Rectal smooth muscle tissue (tissue), 1 donor: ENCODE results near the gene PCYT1A.
A peak's percentile ranks its signal among the peaks of the same experiment; 100 is the strongest.

ENCODE experiments used
- H3K27ac ChIP-seq: one replicate; pipeline ENCODE4 v1.7.0; 2013; ENCODE audit warnings: low read depth, low read length, inconsistent platforms
- H3K27me3 ChIP-seq: one replicate; pipeline ENCODE4 v1.7.0; 2013; ENCODE audit warnings: low read length; ENCODE audit not compliant: control insufficient read depth, insufficient read depth
- H3K36me3 ChIP-seq: one replicate; pipeline ENCODE4 v1.7.0; 2013; ENCODE audit warnings: low read length; ENCODE audit not compliant: control insufficient read depth, insufficient read depth
- H3K4me1 ChIP-seq: one replicate; pipeline ENCODE4 v1.7.0; 2013; ENCODE audit warnings: low read length; ENCODE audit not compliant: control insufficient read depth, insufficient read depth
- H3K4me3 ChIP-seq: one replicate; pipeline ENCODE4 v1.7.0; 2013; ENCODE audit warnings: low read length
- H3K9ac ChIP-seq: one replicate; pipeline ENCODE4 v1.7.0; 2013; ENCODE audit warnings: low read length

The PCYT1A gene

DNA sequence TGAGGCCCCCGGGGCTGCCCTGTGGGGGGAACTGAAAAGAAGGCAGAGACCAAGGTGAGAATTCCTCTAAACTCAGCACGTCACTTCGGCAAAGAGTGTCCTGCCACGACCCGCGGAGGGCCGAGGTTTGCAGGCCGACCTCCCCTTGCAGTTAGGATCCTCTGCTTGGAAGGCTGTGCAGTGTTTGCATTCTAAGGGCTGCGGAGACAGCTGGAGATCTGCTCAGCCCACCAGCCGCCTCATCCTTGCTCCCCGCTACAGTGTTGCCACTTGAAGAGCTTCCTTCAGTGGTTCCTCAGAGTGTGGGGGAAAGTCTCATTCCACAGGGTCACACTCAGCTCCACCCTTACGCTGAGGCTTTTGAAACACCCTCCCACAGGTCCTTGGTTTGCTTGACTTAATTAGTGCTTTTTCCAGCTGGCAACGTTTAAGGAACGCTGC, 60.4 kb downstream of the PCYT1A start:
- no peaks in the 10 kb centered on the region for H3K4me1 ChIP-seq
- H3K4me3 ChIP-seq: no peak overlapping the region
- H3K27ac ChIP-seq: no peak overlapping the region
- H3K27me3 ChIP-seq: no peaks in the 10 kb centered on the region
- H3K9ac ChIP-seq: no peak overlapping the region
- H3K36me3 ChIP-seq: no peaks in the 10 kb centered on the region

DNA sequence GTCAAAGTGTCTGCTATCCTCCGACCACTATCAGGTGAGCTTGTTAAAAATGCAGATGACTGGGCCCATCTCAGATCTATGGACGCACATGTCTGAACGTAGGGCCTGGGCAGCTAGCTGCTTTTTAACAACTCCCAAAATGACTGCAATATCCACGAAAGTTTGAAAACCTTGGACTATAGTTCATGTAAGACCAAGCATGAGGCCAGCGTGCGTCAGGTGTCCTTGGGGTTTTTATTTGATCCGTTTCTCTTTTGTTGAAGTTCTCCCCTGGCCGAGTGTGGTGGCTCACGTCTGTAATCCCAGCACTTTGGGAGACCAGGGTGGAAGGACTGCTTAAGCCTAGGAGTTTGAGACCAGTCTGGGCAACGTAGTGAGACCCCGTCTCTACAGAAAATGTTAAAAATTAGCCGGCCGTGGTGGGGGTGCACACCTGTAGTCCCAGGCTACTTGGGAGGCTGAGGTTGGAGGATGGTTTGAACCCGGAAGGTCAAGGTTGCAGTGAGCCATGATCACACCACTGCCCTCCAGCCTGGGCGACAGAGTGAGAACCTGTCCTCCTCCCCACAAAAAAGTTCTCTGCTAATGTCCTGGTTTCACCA, 61.7 kb downstream of the PCYT1A start:
- H3K4me1 ChIP-seq: no peaks in the 10 kb centered on the region

DNA sequence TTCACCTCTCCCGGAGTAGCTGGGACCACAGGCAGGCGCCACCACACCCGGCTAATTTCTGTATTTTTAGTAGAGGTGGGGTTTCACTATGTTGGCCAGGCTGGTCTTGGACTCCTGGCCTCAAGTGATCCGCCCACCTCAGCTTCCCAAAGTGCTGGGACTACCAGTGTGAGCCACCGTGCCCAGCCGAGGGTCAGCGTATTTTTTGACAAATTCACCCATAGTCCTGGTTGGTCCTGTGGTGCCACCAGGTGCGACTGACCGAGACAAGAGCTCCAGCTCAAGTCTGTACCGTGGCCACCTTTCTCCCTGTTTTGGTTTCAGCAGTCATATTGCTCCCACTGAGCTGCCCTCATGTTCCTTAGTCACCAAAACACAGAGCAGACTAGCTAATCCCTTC, 62.4 kb downstream of the PCYT1A start:
- no peak overlapping the region for H3K4me3 ChIP-seq
- H3K36me3 ChIP-seq: no peaks in the 10 kb centered on the region
- no peaks in the 10 kb centered on the region for H3K4me1 ChIP-seq
- no peaks in the 10 kb centered on the region for H3K27me3 ChIP-seq
- no peak overlapping the region for H3K27ac ChIP-seq
- no peak overlapping the region for H3K9ac ChIP-seq

More for the DNA sequence above, 61.7 kb downstream of the PCYT1A start:
- Histone ChIP-seq H3K4me3 (no peak overlapping the region), H3K27me3 (no peaks in the 10 kb centered on the region), H3K36me3 (no peaks in the 10 kb centered on the region), H3K9ac (no peak overlapping the region), H3K27ac (no peak overlapping the region)

DNA sequence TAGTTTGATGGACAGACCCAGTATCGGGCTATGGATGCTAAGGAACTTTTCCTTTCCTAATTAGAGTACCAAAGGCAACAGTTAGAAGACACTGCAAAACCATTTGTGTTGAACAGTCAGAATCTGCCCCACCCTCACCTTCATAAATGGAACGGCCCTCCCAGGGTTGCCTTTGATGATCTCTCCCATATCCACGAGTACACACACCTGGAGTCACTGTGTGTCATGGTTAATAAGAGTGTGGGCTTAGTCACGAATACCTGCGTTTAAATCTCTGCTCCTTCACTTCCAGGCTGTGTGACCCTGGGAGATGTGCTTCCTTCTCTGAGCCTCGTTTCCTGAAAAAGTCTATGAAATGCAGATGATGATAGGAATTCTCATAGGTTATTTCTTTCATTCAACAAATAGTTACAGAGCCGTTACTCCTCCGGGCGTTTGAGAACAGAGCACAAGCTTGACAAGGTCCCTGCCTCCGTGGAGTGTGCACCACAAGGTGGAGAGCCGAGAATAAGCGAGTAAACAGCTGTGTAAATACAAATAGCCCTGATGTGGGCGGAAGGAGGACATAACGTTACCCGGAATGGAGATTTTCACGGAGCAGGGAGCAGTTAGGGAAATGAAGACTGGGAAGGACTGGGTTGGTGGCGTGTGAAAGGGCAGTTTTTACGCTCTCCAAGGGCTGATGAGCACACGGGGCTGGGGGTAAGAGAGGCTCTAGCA, 64.5 kb downstream of the PCYT1A start:
- Histone ChIP-seq H3K27ac (no peak overlapping the region), H3K4me1 (no peaks in the 10 kb centered on the region), H3K9ac (no peak overlapping the region), H3K36me3 (no peaks in the 10 kb centered on the region), H3K27me3 (no peaks in the 10 kb centered on the region), H3K4me3 (no peak overlapping the region)

DNA sequence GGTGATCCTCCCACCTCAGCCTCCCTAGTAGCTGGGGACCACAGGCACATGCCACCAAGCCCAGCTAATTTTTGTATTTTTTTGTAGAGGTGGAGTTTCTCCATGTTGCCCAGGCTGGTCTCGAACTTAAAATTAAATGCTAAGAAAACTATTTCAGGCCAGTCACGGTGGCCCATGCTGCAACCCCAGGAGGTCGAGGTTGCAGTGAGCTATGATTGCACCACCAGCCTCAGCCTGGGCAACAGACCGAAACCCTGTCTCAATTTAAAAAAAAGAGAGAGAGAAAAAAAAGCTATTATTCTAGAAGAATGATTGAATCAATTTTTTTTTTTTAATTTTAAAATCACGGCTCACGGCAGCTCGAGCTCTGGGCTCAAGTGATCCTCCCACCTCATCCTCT, 66.5 kb downstream of the PCYT1A start:
- Histone ChIP-seq H3K4me3 (no peak overlapping the region), H3K27ac (no peak overlapping the region), H3K27me3 (no peaks in the 10 kb centered on the region), H3K9ac (no peak overlapping the region), H3K36me3 (no peaks in the 10 kb centered on the region), H3K4me1 (no peaks in the 10 kb centered on the region)

DNA sequence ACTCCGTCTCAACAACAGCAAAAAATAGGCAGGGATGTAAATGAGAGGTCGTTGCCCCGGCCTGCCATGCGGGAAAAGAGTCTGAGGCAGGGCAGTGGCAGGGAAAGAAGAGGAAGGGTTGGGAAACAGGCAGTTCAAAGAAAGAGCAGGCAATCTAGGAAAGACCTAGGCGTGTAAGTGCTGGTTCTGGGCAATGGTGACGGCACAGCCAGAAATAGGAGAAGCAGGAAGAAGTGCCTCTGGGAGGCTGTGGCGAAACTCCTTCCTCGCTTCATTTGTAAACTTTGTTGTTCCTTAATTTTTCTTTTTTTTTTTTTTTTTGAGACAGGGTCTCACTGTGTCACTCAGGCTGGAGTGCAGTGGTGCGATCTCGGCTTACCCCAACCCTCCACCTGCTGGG, 66.9 kb downstream of the PCYT1A start:
- Histone ChIP-seq H3K27ac (no peak overlapping the region), H3K27me3 (no peaks in the 10 kb centered on the region), H3K4me1 (no peaks in the 10 kb centered on the region), H3K9ac (no peak overlapping the region), H3K36me3 (no peaks in the 10 kb centered on the region), H3K4me3 (no peak overlapping the region)

DNA sequence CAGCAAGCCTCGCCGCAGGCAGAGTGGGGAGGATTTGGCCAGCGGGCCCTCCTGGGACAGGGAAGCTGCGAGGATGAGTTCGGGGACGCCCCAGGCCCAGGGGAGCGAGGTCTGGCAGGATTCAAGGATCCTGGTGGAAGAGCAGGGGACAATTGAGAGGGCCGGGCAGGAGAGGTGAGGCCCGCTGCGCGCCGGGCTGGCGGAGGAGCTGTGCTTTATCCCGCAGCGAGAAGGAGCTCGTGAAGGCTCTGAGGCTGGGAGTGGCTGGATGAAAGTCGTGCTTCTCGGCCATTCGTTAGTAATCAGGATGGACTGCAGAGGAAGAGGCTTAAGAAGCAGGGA, 67.6 kb downstream of the PCYT1A start:
- Histone ChIP-seq H3K9ac (no peak overlapping the region), H3K27ac (no peak overlapping the region), H3K4me3 (no peak overlapping the region), H3K4me1 (no peaks in the 10 kb centered on the region), H3K27me3 (no peaks in the 10 kb centered on the region), H3K36me3 (no peaks in the 10 kb centered on the region)

DNA sequence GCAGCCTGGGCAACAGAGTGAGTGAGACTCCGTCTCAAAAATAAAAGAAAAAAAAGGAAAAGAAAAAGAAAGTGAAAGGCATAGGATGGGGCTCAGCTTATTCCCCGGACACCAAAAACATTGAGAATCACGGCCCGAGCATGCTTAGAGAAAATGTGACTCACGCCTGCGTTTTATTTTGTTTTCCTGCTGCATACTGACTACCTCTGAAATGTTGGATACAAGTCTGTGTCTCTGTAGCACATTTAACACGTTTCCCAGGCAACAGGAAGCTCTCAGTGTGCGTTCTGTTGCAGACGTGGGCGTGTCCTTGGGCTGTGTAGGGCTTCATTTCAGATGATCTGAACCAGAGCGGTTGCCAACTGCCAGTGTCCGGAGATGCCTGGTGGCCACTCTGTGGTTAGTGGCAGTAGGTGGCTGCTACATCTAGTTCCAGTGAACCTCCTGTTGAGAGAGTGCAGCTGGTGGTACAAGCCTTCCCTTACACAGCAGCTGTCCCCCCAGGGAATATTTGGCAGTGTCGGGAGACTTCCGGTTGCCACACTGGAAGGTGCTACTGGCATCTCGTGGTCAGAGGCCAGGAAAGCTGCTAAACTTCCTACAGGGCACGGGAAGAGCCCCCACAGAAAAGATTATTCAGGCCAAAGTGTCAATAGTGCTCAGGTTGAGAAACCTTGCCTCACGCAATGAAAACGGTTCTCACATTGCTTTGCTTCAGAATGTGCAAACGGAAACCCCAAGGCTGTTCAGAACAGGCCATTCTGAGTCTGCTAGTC, 68.1 kb downstream of the PCYT1A start:
- no peaks in the 10 kb centered on the region for H3K36me3 ChIP-seq
- H3K27me3 ChIP-seq: no peaks in the 10 kb centered on the region
- H3K9ac ChIP-seq: no peak overlapping the region
- no peaks in the 10 kb centered on the region for H3K4me1 ChIP-seq
- H3K4me3 ChIP-seq: peak overlapping the region; percentile 43
- no peak overlapping the region for H3K27ac ChIP-seq

DNA sequence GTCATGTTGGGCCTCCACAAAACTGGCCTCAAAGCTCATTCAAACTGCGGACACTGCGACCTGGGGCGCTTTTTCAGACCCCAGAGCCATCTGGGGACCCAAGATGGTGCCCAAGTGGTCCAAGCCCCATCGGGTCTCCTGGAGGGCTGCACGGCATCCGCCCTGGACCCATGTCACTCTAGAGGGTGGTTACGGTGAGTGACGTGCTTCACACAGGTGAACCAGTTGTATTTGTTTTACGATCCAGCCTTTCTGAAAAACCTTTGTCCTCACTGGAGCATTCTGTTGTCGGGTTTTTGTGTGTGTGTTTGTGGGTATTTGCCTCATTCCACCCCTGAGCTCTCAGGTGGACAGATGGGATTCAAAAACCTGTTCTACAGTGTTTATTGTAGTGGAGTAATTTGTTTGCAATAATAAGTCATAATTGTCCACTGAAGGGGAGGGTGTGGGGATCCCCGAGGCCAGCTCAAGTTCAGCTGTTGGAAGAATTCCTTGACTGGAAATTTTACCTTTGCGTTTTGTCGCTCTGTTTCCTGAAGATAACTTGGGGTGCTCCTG, 69.3 kb downstream of the PCYT1A start:
- no peak overlapping the region for H3K4me3 ChIP-seq

DNA sequence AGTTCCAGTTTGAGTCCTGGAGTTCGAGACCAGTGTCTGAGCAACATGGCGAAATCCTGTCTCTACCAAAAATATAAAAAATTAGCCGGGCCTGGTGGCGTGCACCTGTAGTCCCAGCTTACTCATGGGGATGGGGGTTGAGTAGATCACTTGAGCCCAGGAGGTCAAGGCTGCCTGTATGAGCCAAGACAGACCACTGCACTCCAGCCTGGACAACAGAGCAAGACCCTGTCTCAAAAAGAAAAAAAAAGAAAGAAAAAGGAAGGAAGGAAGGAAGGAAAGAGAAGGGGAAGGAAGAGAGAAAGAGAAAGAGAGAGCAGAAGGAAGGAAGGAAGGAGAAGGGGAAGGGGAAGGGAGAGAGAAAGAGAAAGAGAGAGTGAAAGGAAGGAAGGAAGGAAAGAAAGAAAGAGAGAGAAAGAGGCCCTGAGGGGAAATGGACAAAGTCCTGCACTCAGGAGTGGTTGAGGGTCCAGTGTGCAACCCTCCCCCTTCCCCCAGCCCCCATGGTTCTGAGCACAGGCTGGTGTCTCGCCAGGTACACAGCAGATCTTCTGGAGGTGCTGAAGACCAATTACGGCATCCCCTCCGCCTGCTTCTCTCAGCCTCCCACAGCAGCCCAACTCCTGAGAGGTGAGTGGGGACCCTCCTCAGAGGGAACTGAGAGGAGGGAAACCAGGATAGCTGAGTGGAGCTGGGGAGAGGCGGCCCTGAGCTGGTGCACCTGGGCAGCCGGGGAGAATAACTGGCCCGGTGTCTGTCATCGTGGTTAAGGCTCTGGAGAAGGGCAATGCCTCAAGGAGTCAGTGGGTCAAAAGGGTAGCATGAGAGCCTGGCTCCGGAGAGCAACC, 70.0 kb downstream of the PCYT1A start:
- Histone ChIP-seq H3K27ac (no peak overlapping the region), H3K9ac (no peak overlapping the region)

More for the DNA sequence above, 69.3 kb downstream of the PCYT1A start:
- Histone ChIP-seq H3K36me3 (no peaks in the 10 kb centered on the region), H3K27ac (no peak overlapping the region), H3K4me1 (no peaks in the 10 kb centered on the region), H3K9ac (peak overlapping the region; percentile 27), H3K27me3 (peaks cover 4% of the 10 kb centered on the region)

DNA sequence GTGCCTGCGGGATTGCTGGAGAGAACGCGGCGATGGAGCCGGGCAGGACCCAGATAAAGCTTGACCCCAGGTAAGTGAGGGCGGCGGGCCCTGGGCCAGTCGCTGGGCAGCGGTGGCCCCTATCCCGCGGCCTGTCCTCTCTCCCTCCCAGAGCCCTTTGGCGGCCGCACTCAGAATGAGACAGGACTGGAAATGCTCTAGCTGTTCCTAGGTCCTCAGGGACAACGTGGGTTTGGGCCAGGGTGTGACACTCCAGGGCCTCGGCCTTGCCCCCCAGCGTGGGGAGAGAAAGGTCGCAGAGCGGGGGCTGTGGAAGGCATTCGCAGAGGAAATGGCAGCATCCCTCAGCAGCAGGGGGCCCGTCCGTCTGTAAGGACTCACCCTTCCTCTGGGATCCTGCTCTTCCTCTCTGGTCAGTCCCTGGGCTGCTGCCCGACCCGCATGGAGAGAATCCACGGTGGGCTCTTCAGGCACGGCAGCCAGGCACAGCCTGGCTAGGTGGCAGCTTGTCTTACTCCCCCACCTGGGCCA, 70.8 kb downstream of the PCYT1A start:
- no peaks in the 10 kb centered on the region for H3K4me1 ChIP-seq
- H3K9ac ChIP-seq: no peak overlapping the region
- H3K36me3 ChIP-seq: no peaks in the 10 kb centered on the region
- H3K27ac ChIP-seq: no peak overlapping the region
- peaks cover 4% of the 10 kb centered on the region for H3K27me3 ChIP-seq
- H3K4me3 ChIP-seq: peak overlapping the region; percentile 19

More for the DNA sequence above, 70.0 kb downstream of the PCYT1A start:
- H3K27me3 ChIP-seq: peaks cover 4% of the 10 kb centered on the region
- H3K36me3 ChIP-seq: no peaks in the 10 kb centered on the region
- no peaks in the 10 kb centered on the region for H3K4me1 ChIP-seq
- no peak overlapping the region for H3K4me3 ChIP-seq
